Measurements from ENCODE around the gene NSMCE1.

DNA sequence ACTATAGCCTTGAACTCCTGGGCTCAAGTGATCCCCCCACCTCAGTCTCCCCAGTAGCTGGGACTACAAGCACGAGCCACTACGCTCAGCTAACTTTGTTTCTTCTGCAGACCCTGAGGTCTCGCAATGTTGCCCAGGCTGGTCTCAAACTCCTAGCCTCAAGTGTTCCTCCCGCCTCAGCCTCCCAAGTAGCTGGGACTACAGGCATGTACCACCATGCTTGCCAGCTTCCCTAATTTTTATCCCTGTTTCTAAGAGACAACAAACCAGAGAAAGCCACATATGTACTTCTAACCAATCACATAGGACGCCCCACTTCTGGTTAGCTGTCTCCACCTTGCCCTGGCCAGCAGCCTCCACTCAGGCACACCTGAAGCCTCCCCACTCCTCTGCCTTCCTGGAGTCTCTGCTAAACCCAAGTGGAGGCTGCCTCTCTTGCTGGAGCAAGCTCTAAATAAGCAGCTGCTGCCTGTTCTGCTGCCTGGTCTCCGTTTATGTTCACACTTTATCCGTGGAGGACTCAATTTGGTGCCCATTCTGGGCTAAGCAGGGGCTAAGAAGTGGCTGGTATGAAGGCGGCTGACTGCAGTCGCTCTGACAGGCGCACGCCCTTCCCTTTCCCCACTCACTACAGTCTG, 24.7 kb downstream of the NSMCE1 start:
- TF ChIP-seq, protein P1, sequence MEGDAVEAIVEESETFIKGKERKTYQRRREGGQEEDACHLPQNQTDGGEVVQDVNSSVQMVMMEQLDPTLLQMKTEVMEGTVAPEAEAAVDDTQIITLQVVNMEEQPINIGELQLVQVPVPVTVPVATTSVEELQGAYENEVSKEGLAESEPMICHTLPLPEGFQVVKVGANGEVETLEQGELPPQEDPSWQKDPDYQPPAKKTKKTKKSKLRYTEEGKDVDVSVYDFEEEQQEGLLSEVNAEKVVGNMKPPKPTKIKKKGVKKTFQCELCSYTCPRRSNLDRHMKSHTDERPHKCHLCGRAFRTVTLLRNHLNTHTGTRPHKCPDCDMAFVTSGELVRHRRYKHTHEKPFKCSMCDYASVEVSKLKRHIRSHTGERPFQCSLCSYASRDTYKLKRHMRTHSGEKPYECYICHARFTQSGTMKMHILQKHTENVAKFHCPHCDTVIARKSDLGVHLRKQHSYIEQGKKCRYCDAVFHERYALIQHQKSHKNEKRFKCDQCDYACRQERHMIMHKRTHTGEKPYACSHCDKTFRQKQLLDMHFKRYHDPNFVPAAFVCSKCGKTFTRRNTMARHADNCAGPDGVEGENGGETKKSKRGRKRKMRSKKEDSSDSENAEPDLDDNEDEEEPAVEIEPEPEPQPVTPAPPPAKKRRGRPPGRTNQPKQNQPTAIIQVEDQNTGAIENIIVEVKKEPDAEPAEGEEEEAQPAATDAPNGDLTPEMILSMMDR (IDR thresholded peaks at IDR 0.05) = no peak
- TF ChIP-seq POLR2A (IDR thresholded peaks at IDR 0.05) = no peak
